Effector memory CD4-positive, alpha-beta T cell (primary cell): ENCODE data around the gene SPG21.

Experiments
- DNase-seq, 3 donors: peaks; one replicate each; pipeline ENCODE4 v3.0.0-alpha.2; 2020
- H3K27ac ChIP-seq: 2 replicates; pipeline ENCODE4 v1.7.0; 2013; ENCODE audit warnings: mild to moderate bottlenecking, low read length, moderate library complexity; ENCODE audit not compliant: insufficient read depth, poor library complexity, severe bottlenecking
- H3K27me3 ChIP-seq: replicated peaks from 2 replicates; pipeline ENCODE4 v1.7.0; 2013; ENCODE audit warnings: mild to moderate bottlenecking, low read length; ENCODE audit not compliant: insufficient read depth, control insufficient read depth, poor library complexity, severe bottlenecking
- H3K36me3 ChIP-seq: 2 replicates; pipeline ENCODE4 v1.7.0; 2013; ENCODE audit warnings: mild to moderate bottlenecking, low read length, moderate library complexity; ENCODE audit not compliant: control insufficient read depth, insufficient read depth
- H3K4me1 ChIP-seq: 2 replicates; pipeline ENCODE4 v1.7.0; 2013; ENCODE audit warnings: low read length, mild to moderate bottlenecking; ENCODE audit not compliant: control insufficient read depth, insufficient read depth, poor library complexity, severe bottlenecking
- H3K4me3 ChIP-seq: 2 replicates; pipeline ENCODE4 v1.7.0; 2013; ENCODE audit warnings: low read length, low read depth, mild to moderate bottlenecking; ENCODE audit not compliant: insufficient read depth, poor library complexity, severe bottlenecking
- H3K9me3 ChIP-seq: 2 replicates; pipeline ENCODE4 v1.7.0; 2013; ENCODE audit warnings: mild to moderate bottlenecking, low read length, moderate library complexity; ENCODE audit not compliant: control insufficient read depth

The SPG21 gene

GRCh38 chr15:64970698-64971097 is 19.0 kb downstream of the SPG21 start:
- H3K4me1 ChIP-seq, result no peaks in the 10 kb centered on the region
- H3K27me3 ChIP-seq, result no peaks in the 10 kb centered on the region
- no peaks in the 10 kb centered on the region for H3K9me3 ChIP-seq
- no peak overlapping the region for H3K4me3 ChIP-seq
- peaks cover 55% of the 10 kb centered on the region for H3K36me3 ChIP-seq
- no peak for DNase-seq
- H3K27ac ChIP-seq, result no peak overlapping the region

- DNase-seq, result no peak
- no peaks in the 10 kb centered on the region for H3K9me3 ChIP-seq
- no peaks in the 10 kb centered on the region for H3K27me3 ChIP-seq
- H3K27ac ChIP-seq, result no peak overlapping the region
- peaks cover 57% of the 10 kb centered on the region for H3K36me3 ChIP-seq
- H3K4me1 ChIP-seq, result no peaks in the 10 kb centered on the region
- H3K4me3 ChIP-seq, result no peak overlapping the region
These were observed 20.3 kb downstream of the SPG21 start for GRCh38 chr15:64969401-64969800.

- Histone ChIP-seq H3K27me3 (no peaks in the 10 kb centered on the region), H3K4me1 (no peaks in the 10 kb centered on the region), H3K36me3 (peaks cover 57% of the 10 kb centered on the region), H3K9me3 (no peaks in the 10 kb centered on the region), H3K27ac (no peak overlapping the region), H3K4me3 (no peak overlapping the region)
- no peak for DNase-seq
These were observed 28.7 kb downstream of the SPG21 start for GRCh38 chr15:64961013-64961412.

GRCh38 chr15:64960153-64960552 is 29.6 kb downstream of the SPG21 start:
- H3K4me1 ChIP-seq, result no peaks in the 10 kb centered on the region
- H3K4me3 ChIP-seq, result no peak overlapping the region
- no peaks in the 10 kb centered on the region for H3K27me3 ChIP-seq
- no peak overlapping the region for H3K27ac ChIP-seq
- peaks cover 59% of the 10 kb centered on the region for H3K36me3 ChIP-seq
- DNase-seq, result no peak
- no peaks in the 10 kb centered on the region for H3K9me3 ChIP-seq

- Histone ChIP-seq H3K27me3 (no peaks in the 10 kb centered on the region), H3K9me3 (no peaks in the 10 kb centered on the region), H3K36me3 (peaks cover 52% of the 10 kb centered on the region), H3K27ac (no peak overlapping the region), H3K4me1 (no peaks in the 10 kb centered on the region), H3K4me3 (no peak overlapping the region)
- DNase-seq, result no peak
These were observed 30.6 kb downstream of the SPG21 start for GRCh38 chr15:64959128-64959527.

- Histone ChIP-seq H3K27ac (no peak overlapping the region), H3K4me3 (no peak overlapping the region), H3K36me3 (peaks cover 14% of the 10 kb centered on the region), H3K27me3 (no peaks in the 10 kb centered on the region), H3K9me3 (no peaks in the 10 kb centered on the region), H3K4me1 (no peaks in the 10 kb centered on the region)
- no peak for DNase-seq
These were observed 35.3 kb downstream of the SPG21 start for GRCh38 chr15:64954395-64954794.

- no peak for DNase-seq
- no peaks in the 10 kb centered on the region for H3K9me3 ChIP-seq
- no peaks in the 10 kb centered on the region for H3K27me3 ChIP-seq
- H3K4me3 ChIP-seq, result no peak overlapping the region
- peaks cover 6% of the 10 kb centered on the region for H3K36me3 ChIP-seq
- no peak overlapping the region for H3K27ac ChIP-seq
- no peaks in the 10 kb centered on the region for H3K4me1 ChIP-seq
These were observed 37.8 kb downstream of the SPG21 start for GRCh38 chr15:64951777-64952418.

- Histone ChIP-seq H3K4me1 (no peaks in the 10 kb centered on the region), H3K27ac (no peak overlapping the region), H3K27me3 (no peaks in the 10 kb centered on the region), H3K4me3 (no peak overlapping the region), H3K36me3 (peaks cover 6% of the 10 kb centered on the region), H3K9me3 (no peaks in the 10 kb centered on the region)
- no peak for DNase-seq
These were observed 38.8 kb downstream of the SPG21 start for GRCh38 chr15:64950888-64951287.

GRCh38 chr15:64949383-64950186 is 40.1 kb downstream of the SPG21 start:
- no peak overlapping the region for H3K4me3 ChIP-seq
- no peaks in the 10 kb centered on the region for H3K27me3 ChIP-seq
- no peak for DNase-seq
- H3K9me3 ChIP-seq, result no peaks in the 10 kb centered on the region
- H3K4me1 ChIP-seq, result no peaks in the 10 kb centered on the region
- H3K36me3 ChIP-seq, result no peaks in the 10 kb centered on the region
- no peak overlapping the region for H3K27ac ChIP-seq

GRCh38 chr15:64948916-64949315 is 40.8 kb downstream of the SPG21 start:
- Histone ChIP-seq H3K36me3 (no peaks in the 10 kb centered on the region), H3K27ac (no peak overlapping the region), H3K27me3 (no peaks in the 10 kb centered on the region), H3K9me3 (no peaks in the 10 kb centered on the region), H3K4me1 (no peaks in the 10 kb centered on the region), H3K4me3 (no peak overlapping the region)
- no peak for DNase-seq
